ENCODE measurements around the gene CRHR1. TPM values are rescaled to one million over a fixed set of nuclear protein-coding genes. Genes with fewer than 3 reads are reported as not detected.

CRHR1 gene
- total RNA-seq, 1 experiment from 2014 or later, result not detected

- CTCF ChIA-PET, result no interaction called here
- Histone ChIP-seq H3K27ac (no peak overlapping the region), H3K27me3 (ENCODE audit: insufficient read depth, low read depth) (peaks cover 83% of the 10 kb centered on the region), H3K36me3 (ENCODE audit: low read depth) (no peaks in the 10 kb centered on the region), H3K4me2 (no peak overlapping the region), H3F3A (ENCODE audit: insufficient read depth, low read depth) (no peaks in the 10 kb centered on the region), H3K4me3 (no peak overlapping the region), H3K4me1 (replicated peaks; ENCODE audit: insufficient read depth) (no peaks in the 10 kb centered on the region), H3K9me2 (ENCODE audit: insufficient read depth) (no peaks in the 10 kb centered on the region), H3K79me2 (ENCODE audit: low read depth) (no peaks in the 10 kb centered on the region), H3K9me3 (ENCODE audit: insufficient read depth, low read depth) (no peaks in the 10 kb centered on the region), H2AFZ (no peak overlapping the region), H4K20me1 (ENCODE audit: insufficient read depth) (no peaks in the 10 kb centered on the region)
- POLR2A ChIA-PET (ENCODE audit: unreplicated experiment), result no interaction called here
- TF ChIP-seq EZH2 (IDR thresholded peaks at IDR 0.05; ENCODE audit: low read depth), result no peak
- TF ChIP-seq CTCF (conservative IDR thresholded peaks at IDR 0.05), result no peak
- DNase-seq, result no peak
- BruUV-seq (replicated peaks), result no TSS peak
- intact Hi-C loops (cut with micrococcal nuclease; ENCODE audit: unreplicated experiment), result no loop called here
Measured at GRCh38 chr17:45788057-45788456, 3.9 kb downstream of the CRHR1 start.

- H3K27me3 ChIP-seq (ENCODE audit: insufficient read depth, low read depth), result peaks cover 98% of the 10 kb centered on the region
- H3K9me2 ChIP-seq (ENCODE audit: insufficient read depth), result no peaks in the 10 kb centered on the region
- H3K79me2 ChIP-seq (ENCODE audit: low read depth), result no peaks in the 10 kb centered on the region
- H3K36me3 ChIP-seq (ENCODE audit: low read depth), result no peaks in the 10 kb centered on the region
- H3K4me2 ChIP-seq, result no peak overlapping the region
- DNase-seq, result no peak
- H3F3A ChIP-seq (ENCODE audit: insufficient read depth, low read depth), result no peaks in the 10 kb centered on the region
- no peak overlapping the region for H3K4me3 ChIP-seq
- H4K20me1 ChIP-seq (ENCODE audit: insufficient read depth), result no peaks in the 10 kb centered on the region
- CTCF ChIA-PET, result no interaction called here
- H3K4me1 ChIP-seq (replicated peaks; ENCODE audit: insufficient read depth), result no peaks in the 10 kb centered on the region
- no peaks in the 10 kb centered on the region for H3K9me3 ChIP-seq (ENCODE audit: insufficient read depth, low read depth)
- POLR2A ChIA-PET (ENCODE audit: unreplicated experiment), result no interaction called here
- H2AFZ ChIP-seq, result no peak overlapping the region
- no TSS peak for BruUV-seq (replicated peaks)
- TF ChIP-seq CTCF (conservative IDR thresholded peaks at IDR 0.05) (no peak), EZH2 (IDR thresholded peaks at IDR 0.05; ENCODE audit: low read depth) (no peak)
- H3K27ac ChIP-seq, result no peak overlapping the region
- intact Hi-C loops (cut with micrococcal nuclease; ENCODE audit: unreplicated experiment), result no loop called here
Measured at GRCh38 chr17:45789874-45790273, 5.8 kb downstream of the CRHR1 start.

- Histone ChIP-seq H3K27ac (no peak overlapping the region), H3F3A (ENCODE audit: insufficient read depth, low read depth) (no peaks in the 10 kb centered on the region), H3K79me2 (ENCODE audit: low read depth) (no peaks in the 10 kb centered on the region), H3K9me2 (ENCODE audit: insufficient read depth) (no peaks in the 10 kb centered on the region), H3K4me2 (no peak overlapping the region), H2AFZ (no peak overlapping the region), H4K20me1 (ENCODE audit: insufficient read depth) (no peaks in the 10 kb centered on the region), H3K4me1 (replicated peaks; ENCODE audit: insufficient read depth) (no peaks in the 10 kb centered on the region), H3K27me3 (ENCODE audit: insufficient read depth, low read depth) (peaks cover 100% of the 10 kb centered on the region), H3K9me3 (ENCODE audit: insufficient read depth, low read depth) (no peaks in the 10 kb centered on the region), H3K36me3 (ENCODE audit: low read depth) (no peaks in the 10 kb centered on the region), H3K4me3 (no peak overlapping the region)
- DNase-seq, result no peak
- POLR2A ChIA-PET (ENCODE audit: unreplicated experiment), result no interaction called here
- intact Hi-C loops (cut with micrococcal nuclease; ENCODE audit: unreplicated experiment), result no loop called here
- BruUV-seq (replicated peaks), result no TSS peak
- TF ChIP-seq EZH2 (IDR thresholded peaks at IDR 0.05; ENCODE audit: low read depth) (no peak; the same call in 1 of the 2 replicates), CTCF (conservative IDR thresholded peaks at IDR 0.05) (no peak)
- CTCF ChIA-PET, result no interaction called here
Measured at GRCh38 chr17:45790296-45790922, 6.3 kb downstream of the CRHR1 start.
